GM18519 (cell line): ENCODE measurements around the gene ASTN1.

Experiments
- ATAC-seq: cut with Tn5 transposase; IDR thresholded peaks from one replicate; pipeline ENCODE4 v1.9.1; 2021; ENCODE audit warnings: mild to moderate bottlenecking, moderate library complexity; ENCODE audit not compliant: unreplicated experiment, low FRiP score

Gene ASTN1

GRCh38 chr1:177164380-177165068 is at the start of gene ASTN1:
Gene ASTN1 (minus strand): TSS chr1:177164712. CDS start chr1:177164676, 36 bp downstream.
- ATAC-seq = no peak

GRCh38 chr1:177211231-177211630 is 46.7 kb upstream of the ASTN1 start:
- ATAC-seq = no peak

- ATAC-seq = no peak
Observed at GRCh38 chr1:177210071-177210470, 45.6 kb upstream of the ASTN1 start.

DNA sequence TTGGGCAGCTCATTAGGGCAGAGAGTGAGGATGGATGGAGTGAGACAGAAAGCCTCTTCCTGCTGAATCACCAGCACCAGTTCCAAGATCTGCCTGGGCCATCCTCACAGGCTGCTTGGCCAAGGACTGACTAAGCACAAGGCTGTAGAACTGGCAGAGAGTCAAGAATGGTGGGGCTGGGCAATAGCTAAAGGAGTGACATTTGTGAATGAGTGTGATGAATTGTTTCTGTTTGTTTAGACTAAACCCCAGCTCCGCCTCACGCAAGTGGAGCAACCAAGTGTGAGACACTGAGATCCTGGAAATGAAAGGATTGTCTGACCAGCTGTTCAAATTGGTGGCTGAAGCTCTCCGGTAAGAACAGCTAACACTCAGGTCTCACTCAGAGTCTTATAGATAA is 44.8 kb upstream of the ASTN1 start:
- no peak for ATAC-seq

DNA sequence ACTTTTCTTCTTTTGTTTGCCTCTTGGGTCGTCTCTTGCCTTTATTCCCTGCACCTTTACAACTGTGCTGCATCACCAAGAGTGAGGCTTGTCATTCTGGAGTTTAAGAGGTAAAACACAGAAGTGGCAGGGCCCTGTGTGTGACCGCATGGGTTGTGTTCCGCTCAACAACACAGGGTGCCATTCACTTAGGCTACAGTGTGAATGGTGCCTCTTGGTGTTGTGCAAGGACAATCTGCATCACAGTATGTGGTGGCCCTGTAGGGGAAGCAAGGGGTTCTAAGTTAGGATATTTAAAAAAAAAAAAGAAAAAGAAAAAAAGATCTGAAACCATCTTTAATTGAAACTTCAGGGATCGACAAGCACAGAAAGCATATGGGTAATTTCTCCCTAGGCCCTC is 44.4 kb upstream of the ASTN1 start:
- no peak for ATAC-seq

- ATAC-seq = no peak
Observed at GRCh38 chr1:177206831-177207355, 42.4 kb upstream of the ASTN1 start.

DNA sequence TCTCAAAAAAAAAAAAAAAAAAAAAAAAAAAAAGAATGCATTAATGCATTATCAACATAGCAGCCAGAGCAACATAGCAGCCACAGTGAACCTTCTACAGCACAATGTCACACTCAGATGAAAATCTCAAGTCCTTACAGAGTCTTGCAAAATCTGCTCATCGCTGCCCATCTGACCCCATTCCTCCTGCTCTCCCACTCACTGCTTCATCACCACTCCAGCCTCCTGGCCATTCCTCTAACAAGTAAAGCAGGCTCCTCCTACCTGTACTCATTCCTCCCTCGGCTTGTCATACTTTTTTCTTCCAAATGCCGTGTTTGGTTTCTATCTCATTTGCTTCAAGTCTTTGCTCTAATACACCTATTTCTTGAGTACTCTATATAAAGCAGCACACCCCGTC is 35.8 kb upstream of the ASTN1 start:
- no peak for ATAC-seq

DNA sequence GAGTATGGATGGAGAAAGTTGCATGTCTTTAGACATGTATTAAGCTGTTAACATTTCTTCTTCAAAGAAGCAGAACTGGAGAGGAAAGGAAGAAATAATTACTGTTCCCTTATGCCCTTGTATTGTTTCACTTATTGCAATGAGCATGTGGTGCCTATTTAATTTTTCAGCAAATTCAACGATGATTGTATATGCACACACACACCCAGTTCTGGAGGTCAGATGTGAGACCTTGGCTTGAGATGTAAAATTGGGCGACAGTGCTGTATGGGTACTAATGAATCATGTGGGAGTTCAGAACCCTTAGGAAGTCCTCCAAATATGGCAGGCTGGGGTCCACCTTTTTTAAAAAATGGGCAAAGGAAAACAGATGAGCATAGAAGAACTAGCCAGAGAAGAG is 33.7 kb upstream of the ASTN1 start:
- no peak for ATAC-seq

DNA sequence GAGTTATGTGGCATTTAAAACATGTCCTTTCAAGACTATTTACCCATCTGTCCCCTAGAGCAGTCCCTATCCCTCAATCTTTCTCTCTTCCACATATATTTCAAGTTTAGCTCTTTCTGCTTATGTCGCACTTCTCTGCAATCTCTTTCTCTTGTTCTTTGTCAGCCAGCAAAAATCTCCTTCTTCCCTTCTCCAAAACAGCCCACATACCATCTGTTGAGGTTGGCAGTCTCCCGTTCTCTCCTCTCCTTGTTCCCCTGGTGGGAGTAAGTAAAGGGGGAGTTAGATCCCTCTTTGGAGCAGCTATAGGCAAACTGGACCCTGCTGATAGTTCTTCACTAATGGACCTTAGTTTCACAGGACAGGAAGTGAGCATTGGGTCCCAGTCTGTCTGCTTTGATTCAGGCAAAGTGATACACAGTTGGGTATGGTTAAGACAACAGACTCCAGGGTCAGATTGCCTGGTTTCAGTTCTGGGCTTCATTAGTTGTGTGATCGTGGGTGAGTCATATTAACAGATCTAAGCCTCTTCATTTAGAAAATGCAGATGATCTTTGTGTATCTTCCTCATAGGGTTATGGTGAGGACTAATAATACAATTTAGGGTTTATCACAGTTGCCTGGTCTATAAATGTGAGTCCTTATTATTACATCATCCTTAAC is 25.9 kb upstream of the ASTN1 start:
- no peak for ATAC-seq

DNA sequence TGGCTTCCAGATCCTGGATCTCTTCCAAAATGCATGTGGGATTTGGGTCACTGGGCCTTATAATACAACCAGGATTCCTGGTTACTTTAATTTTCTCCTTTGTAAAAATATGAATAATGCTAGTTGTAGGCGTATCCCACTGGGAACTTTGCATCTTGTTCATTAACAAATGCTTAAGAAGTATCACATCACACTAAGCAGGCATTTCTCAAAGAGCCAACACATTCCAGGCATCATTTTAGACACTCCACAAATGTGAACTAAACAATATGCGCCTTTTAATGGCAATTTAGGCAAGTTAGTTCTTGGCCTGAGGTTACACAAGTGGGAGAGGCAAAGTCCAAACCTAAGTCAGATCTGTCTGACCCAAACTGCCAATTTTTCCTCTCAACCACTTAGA is 22.1 kb upstream of the ASTN1 start:
- ATAC-seq = no peak

- ATAC-seq = no peak
Observed at GRCh38 chr1:177185209-177185608, 20.7 kb upstream of the ASTN1 start.

GRCh38 chr1:177183836-177184235 is 19.3 kb upstream of the ASTN1 start:
- no peak for ATAC-seq

DNA sequence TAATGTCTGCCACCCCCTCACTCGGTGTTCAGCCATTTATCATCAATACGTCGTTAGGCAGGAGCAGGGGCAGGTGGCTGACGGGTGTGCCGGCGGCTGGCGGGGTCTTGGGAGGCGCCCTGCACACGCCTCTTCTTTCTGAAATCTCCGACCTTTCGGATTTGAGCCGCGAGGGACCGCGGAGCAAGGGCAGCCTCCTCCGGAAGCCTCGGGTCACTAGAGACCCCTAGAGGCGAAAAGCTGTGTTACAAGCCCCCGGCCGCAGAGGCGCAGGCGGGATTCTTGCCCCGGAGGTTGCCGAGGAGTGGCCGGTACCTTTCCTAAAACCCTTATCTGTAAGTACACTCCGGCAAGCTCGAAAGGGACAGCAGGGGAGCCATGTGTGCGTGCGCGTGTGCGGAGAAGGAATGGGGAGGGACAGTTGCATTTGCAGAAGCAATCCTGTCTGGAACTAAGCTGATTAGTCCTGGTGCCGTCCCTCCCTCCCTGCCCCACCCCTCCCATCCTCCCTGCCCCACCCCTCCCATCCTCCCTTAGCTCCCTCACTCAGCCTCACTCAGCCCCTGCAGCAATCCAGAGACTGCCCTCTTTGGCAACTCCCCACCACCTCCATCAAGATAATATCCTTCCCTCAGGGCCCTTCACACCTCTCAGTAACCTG is 17.2 kb upstream of the ASTN1 start:
- ATAC-seq = peak; percentile 93

DNA sequence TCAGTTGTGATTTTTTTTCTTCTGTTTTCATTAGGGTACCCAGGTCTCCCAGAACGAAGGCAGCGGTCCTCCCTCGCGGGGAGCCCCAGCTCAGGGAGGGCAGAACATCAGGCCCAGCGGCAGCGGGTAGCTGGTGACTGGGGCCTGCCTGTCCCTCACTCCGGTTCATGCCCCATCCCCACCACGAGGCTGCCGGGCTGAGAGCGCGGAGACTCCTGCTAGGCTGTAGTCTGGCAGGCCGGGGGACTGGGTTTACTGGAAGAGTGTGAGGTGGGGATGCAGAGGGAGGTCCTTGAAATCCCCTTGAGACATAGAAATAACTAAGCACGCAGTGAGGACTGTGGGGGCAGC is 16.7 kb upstream of the ASTN1 start:
- no peak for ATAC-seq

DNA sequence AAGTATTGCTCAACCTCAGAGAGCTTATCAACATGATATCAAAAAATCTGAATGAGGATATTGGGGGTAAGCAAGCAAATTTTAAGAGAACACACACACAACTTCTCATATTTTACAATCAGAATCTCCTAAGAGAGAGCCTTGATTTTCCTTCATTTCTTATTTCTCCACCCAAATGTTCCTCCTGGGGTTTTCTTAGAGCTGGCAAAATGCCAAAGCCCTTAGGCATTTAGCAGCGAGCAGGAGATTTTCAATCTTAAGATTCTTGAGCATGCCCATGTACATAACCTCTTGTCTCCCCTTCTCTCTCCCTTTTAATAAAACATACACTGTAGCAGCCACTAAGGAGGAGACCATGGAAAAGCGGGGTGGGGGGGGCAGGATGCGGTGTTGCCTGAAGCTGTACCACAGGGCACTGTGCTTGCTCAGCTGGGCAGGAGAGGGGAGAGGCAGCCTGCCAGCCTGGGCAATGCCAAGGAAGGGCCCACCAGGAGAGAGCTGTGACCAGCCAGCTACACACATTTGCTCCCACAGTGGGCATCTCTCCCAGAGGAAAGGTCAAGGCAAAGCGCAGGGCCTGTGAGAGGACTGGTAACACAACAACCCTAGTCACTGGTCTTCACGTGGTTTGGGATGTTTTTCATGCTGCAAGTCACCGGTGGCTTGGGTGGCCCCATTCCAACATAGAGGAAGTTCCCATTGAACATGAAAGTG is 10.6 kb upstream of the ASTN1 start:
- no peak for ATAC-seq

DNA sequence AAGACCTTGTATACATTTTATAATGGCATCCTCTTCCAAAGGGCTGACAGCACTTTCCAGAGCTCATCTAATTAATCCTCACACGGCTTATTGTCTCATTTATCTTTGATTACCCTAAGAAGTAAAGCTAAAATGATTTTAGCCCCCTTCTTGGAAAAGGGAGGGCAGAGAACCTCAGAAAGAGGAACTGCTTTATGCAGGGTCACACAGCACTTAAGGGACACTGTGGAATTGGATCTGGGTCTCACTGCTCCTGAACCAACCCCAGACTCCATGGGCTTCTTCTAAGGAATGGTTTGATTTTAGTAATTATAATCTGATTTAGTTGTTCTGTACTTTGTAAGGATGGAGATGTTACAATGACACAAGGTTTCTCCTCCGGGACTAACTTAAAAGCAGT is 9.5 kb upstream of the ASTN1 start:
- ATAC-seq = no peak

GRCh38 chr1:177172866-177173265 is 8.4 kb upstream of the ASTN1 start:
- ATAC-seq = no peak

GRCh38 chr1:177172272-177172671 is 7.8 kb upstream of the ASTN1 start:
- ATAC-seq = no peak

- ATAC-seq = no peak
Observed at GRCh38 chr1:177171536-177172123, 7.1 kb upstream of the ASTN1 start.

DNA sequence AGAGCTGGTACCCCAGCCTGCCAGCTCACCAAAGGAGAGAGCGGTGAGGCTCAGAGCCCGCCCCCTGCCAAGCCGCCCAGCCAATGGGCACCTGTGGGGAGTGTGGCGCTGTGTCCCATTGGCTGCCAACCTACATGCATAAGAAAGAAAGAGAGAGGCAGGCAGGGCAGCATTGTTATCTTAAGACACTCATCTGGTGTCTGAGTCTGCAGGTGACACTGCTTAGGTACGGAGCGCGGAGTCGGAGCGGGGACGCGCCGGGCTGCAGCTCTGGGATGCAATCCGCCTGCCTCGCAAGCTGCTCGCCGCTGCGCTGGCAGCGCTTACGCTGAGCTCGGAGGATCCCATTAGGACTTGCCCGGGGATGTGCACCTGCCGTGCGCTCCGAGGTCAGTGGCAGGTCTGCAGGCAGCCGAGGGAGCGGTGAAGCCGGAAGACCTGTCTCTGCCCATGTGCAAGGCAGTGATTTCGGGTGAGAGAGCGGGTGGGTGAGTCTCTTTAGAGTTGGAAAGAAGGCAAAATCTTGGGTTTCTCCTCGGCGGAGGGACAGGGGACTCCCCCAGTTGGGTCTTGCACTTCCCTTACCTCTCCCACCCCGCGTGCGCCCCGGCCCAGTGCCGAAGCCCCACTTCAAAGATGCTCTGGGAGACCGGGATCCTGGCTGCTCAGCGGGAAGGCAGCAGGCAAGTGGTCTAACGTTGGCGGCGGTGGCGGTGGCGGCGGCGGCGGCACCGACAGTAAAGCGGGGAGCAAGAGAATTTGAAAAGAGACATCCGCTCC is 6.4 kb upstream of the ASTN1 start, which contains the start of gene BRINP2:
Gene BRINP2, plus strand, starts transcription at position 203 of the 780 bp plus-strand sequence. CDS start 58,919 bp downstream, outside the sequence.
- ATAC-seq = peak; percentile 86
